Limb (tissue), 2 donors: ENCODE results near the gene CBFA2T3.

ENCODE experiments used
- DNase-seq, 2 donors: peaks; one replicate each; pipeline ENCODE4 v3.0.0-alpha.2; 2016; ENCODE audit errors: extremely low spot score in 2 of 2

The CBFA2T3 gene

DNA sequence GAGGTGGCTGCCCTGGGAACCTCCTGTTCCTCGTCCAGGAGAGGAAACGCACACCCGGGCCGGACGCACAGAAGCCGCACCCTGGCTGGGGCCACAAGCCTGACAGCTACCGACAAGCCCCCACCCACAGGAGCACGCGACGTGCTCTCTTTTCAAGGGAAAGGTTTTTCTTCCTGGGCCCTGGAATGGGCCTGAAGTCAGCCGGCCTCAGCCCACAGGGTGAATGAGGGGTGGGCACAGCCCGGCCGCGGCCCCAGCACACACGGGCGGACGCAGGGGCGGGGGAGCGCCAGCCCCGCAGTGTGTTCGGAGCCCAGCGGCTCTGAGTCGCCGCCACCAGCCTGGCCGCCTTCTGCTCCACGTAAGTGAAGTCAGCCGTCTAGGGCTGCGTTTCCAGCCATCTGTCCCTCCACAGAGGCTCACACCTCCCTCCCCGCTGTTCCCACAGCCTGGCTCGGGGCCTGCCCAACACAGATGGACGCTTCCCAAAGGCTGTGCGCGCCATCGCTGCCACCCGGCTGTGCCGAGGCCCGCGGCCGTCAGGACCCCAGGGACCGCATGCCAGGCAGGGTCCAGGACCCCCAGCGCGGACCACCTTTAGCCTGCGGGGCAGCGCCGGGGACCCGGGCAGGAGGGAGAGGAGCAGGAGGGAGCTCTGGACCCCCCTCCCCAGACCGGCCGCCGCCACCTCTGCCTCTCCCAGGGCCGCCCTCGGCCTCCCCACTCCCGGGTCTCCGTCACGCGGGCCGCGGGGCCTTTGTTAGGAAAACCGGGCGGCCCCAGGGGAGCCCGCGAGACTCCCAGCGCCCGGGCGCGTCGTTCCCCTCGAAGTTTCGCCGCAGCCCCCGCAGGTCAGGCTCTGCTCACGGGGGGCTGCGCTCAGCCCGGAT lies 36.8 kb downstream of the CBFA2T3 start:
- DNase-seq, result peak in 1 of 2 donors; percentile 69

DNA sequence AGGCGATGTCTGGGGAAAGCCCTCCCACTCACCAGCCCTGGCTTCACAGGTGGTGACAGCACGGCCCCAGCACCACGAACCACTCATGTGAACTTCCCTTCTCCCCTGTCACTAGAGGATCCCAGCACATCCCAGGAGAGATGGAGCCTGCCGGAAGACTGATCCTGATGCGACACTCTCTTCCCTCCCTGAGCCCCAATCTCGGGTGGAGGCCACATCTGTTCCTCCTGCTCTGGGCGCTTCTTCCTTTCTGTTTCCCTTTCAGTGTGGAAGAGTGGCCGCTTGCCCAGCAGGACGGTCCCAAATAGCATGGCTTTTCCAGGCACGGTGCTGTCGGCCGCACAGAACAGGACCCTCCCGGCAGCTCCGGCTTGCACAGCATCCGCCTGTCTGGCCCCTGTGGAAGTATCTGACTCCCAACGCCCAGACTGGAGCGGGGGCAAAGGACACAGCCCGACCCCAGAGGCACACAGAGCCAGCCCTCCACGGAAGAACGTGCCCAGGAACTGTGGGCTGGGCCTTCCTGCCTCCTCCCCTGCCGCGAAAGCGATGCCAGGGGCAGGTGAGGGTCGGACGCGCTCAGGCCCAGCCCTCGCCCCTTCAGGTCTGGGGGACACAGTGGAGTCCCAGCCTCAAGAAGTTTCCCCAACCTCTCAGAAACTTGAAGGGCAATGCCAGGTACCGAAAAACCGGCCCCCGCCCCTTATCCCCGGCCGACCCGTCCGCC lies 37.6 kb downstream of the CBFA2T3 start:
- DNase-seq, result no peak

DNA sequence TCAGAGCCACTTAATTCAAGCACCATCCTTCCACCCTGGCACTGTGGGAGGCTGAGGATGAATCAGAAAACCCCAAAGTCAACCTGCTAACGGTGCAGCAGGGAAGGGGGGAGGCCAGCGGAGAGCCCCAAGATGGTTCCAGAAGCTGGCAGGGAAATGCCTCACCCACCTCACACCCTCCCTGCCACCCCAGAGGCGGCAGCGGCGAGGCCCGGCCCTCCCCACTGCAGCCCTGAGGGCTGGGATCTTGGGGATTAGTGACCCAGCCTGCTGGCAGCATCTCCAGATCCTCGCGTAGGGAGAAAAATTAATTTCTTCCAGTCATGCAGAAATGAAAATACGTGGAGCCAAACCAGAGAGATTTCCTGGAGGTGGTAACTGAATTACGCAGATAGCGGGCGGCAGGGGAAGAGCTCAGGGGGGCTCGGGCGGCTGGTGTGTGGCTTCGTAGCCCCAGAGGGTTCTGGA lies 38.2 kb downstream of the CBFA2T3 start:
- DNase-seq, result no peak

DNA sequence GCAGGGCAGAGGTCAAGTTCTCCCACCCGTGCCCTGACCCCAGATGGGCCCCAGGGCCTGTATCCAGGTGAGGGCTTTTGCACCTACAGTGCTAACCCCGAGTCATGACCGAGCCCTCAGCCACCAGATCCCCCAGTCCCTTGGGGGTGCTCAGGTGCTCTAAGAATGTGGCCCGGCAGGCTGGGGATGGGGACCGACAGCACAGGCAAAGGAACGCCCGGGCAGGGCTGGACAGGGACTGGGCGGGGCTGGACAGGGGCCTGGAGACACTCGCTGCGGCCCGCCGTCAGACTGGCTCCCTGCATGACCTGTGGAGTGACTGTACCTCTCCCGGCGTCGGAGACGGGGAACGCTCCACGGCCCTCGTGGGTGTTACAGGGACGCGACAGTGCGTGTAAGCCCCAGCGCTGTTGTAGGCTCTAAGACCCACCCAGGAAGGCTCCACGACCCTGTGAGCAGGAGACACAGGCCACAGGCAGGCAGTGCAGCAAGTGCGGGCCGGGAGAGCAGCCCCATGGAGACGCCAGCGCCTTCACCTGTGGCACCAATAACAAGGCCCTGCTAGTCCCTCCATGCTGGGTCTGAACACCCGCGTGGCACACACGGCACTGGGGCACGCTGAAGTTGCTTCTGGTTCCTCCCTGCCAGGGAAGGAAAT lies 38.8 kb downstream of the CBFA2T3 start:
- no peak for DNase-seq

DNA sequence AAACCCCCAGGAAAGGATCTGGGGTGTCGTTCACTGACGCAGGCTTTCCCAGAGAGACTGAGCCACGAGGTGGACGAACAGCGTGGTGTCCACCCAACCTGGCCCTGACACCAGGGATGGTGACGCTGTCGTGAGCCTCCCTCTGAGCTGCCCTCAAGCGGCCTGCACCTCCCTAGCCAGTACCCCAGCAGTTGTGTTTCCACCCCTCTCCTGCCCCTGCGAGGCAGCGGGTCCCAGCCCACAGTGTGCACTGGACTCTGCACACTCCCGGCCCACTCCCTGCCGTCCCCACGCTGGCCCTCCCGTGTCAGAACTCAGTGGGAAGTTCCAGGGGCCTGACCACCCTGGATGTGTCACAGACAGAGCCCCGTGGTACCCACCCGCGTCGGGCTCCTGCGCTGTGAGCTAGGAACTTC lies 39.8 kb downstream of the CBFA2T3 start:
- DNase-seq, result no peak

DNA sequence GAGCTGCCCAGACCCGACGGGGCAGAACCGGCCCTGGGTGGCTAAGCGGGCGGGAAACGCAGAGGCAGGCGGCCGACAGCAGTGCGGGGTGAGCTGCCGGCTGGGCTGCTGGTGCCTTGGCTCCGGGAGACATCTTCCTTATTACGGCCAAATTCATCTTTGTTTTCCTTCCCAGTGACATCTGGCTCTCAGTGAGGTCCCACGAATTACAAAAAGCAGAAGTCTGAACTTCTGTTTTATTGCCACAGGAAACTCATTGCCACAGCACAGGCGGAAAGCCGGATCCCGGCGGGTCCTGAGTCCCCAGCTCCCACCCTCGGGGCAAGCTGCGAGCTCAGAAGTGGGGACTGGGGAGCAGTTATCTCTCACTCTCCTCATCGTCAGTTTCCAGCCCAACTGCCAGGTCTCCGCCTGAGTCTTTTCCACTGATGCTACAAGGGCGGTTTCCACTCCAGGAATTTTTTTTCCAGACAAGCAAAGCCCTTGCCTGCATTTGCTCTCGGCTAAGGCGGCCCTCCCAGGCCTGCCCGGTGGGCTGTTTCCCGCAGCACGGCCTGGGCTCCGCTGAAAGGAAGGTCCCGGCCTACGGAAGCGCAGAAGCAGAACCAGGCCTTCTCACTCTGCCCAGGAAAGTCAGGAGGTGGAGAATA lies 40.3 kb downstream of the CBFA2T3 start:
- DNase-seq, result no peak

DNA sequence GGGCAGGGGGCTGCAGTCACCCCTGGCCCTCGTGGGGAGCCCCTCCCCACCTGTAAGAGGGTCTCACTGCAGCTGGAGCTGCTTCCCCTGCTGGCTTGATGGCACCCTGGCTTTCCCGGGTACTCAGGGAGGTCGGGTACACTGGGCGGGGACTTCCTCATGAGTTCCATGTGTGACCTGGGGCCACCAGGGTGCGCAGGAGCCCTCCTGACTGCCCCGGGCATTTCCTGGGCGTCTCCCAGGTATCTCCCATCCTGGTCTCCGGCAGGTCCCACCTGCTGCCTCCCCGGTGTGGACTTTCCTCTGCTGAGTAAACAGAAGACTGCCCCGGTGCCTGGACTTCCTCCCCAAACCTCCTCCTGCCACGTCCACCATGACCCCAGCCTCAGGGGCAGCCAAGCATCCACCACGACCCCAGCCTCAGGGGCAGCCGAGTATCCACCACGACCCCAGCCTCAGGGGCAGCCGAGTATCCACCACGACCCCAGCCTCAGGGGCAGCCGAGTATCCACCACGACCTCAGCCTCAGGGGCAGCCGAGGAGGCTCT lies 40.9 kb downstream of the CBFA2T3 start:
- DNase-seq, result no peak

DNA sequence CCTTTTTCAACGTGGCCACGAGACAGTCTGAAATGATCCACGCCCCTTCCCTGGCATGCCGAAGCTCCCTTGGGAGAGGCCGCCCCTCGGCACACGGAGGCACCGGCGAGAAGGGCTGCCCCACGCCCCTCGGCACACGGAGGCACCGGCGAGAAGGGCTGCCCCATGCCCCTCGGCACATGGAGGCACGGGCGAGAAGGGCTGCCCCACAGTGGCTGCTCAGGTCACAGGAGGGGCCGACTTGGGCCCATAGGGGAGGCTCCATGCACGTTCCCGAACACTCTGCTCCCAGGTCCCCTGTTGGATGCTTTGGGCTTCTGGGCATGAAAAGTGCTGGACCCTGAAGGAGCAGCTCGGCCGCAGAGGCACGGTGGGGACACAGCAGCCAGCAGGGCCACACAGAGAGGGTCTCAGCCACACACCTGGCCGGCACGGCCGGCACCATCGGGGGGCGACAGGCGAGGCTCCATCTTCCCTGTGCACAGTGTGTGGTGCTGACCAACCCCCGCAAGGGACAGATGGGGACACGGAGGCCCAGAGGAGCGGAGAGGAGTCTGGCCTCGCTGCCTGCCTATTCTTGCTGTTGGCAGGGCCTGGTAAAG lies 42.8 kb downstream of the CBFA2T3 start:
- no peak for DNase-seq

DNA sequence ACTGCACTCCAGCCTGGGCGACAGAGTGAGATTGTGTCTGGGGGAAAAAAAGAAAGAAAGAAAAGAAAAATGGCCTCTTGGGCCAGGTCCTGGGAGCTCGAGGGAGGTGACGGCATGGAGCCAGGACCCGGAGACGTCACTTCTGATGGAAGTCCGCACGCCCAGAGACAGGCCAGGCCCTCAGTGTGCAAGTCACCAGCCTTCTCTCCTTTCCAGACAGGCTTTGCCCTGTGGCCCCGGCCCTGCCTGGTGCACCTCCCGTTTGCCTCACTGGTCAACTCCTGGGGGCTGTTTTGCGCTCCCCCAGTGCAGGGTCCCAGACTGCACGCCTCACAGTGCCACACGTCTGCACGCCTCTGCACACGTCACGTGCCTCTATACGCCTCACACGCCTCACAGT lies 44.1 kb downstream of the CBFA2T3 start:
- DNase-seq, result no peak

DNA sequence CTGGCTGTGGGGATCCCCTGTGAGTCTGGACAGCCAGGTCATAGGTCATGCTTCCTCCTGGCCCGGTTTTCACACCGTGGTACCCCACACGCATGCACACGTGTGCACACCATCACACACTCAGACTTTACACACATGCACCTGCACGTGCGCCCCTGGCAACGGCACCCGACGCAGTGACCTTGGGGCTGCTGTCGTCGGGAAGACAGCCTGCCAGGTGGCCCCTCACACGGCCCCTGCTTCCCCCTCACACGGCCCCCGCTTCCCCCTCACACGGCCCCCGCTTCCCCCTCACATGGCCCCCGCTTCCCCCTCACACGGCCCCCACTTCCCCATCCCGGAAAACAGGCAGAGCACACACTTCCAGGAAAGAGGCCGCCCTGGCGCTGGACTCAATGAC lies 45.1 kb downstream of the CBFA2T3 start:
- no peak for DNase-seq

DNA sequence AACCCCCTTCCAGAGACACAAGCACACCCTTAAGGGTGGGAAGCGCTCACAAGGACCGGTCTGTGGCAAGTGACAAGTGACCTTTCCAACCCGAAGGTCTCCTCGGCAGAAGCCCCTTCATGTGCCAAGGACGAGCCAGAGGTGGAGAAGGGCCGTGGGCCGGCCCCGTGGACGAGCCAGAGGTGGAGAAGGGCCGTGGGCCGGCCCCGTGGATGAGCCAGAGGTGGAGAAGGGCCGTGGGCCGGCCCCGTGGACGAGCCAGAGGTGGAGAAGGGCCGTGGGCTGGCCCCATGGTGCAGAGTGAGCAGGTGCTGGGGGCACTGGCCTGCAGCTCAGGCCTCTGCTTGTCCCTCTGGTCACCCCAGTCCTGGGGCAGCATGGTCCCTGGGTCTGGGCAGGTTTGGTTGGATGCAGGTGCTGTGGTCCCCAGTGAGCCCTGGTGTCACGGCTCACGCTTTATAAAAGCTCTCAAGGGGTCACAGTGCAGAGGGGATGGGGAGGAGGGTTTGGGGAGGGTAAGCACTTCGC lies 45.6 kb downstream of the CBFA2T3 start:
- DNase-seq, result no peak

DNA sequence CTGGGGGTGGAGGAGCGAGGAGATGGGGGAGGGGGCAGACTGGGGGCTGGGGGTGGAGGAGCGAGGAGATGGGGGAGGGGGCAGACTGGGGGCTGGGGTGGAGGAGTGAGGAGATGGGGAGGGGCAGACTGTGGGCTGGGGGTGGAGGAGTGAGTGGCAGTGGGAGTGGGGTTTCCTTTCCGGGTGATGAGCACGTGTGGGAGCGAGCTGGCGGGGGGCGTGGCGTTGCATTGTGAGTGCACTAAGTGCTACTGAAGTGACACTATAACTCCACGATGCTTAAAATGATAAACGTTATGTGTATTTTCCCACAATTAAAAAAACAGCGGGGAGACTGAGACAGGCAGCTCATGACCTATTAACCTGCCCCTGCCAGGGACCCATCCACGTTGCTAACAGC lies 46.3 kb downstream of the CBFA2T3 start:
- no peak for DNase-seq

DNA sequence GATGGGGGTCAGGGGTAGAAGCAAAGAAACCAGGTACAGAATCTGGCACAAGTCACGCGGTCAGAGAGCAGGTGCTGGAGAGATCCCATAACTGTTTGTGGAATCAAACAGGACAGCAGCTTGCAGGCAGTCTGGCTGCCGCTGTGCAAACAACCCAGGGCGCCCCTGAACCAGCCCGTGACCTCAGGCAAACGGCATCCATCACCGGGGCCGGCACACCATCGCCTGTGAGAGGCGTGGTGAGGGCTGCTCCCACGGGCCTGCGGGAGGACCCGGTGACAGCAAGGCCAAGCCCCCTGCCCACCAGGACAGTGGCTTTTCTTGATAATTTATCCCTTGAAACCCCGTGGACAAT lies 47.9 kb downstream of the CBFA2T3 start:
- DNase-seq, result no peak

DNA sequence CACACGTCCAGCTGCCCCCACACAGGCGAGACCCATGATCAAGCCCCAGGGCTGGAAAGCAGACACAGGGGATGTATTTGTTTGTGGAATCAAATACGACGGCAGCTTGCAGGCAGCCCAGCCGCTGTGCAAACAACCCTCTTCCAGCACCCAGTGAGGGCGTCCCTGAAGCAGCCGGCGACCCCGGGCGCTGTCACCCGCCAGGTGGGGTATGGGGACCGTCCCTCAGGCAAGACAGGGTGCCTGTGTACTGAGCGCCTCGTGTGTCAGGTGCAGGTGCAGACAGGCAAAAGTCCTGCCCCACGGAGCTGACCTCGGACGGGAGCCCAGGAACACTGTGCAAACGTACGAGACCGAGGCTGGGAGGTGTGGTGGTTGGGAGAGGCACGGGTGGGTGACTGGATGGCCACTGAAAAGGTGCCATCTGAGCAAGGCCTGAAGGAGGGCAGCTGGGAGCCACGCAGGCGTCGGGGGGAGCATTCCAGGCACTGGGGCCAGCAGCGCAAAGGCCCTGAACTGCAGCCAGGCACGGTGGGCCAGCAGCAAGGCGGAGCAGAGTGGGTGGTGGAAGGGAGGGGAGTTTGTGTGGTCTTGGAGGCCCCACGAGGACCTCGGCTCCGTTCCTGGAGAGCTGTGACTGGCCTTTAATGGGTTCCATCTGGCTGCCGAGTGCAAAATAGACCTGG lies 48.5 kb downstream of the CBFA2T3 start:
- no peak for DNase-seq

DNA sequence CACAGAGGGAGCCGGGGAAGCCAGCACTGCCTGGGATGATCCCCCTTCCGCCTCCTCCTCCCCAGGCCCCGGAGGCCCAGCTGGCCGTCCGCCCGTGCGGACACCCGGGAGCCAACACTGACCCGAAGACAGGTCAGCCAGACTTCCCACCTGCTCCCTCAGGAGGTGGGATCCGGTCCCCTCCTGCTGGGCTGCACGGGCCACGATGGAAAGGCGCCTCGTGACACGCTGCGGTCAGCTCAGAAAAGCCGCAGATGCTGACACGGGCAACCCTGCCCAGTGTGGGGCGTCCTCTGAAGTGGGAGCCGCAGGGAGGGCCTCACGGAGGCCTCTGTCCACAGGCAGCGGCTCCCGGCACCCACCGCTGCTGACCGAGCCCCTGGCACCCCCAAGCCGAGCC lies 49.3 kb downstream of the CBFA2T3 start:
- no peak for DNase-seq

DNA sequence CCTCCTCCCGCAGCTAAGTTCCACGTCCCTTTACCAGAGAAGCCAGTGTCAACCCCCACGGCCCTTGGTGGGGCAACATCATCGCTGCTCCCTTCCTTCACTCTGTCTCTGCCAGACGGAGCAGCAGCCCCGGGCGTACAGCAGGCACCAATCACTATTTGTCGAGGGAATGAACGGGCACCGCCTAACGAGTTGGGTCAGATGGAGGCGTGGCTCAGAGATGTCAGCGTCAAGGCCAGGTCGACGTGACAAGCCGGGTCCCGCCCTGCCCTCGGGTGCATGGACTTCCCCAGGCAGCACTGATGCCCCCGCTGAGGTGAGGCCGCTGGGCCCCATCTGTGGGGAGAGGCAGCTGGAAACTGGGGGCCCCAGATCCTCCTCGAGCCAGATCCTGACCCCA lies 50.0 kb downstream of the CBFA2T3 start:
- no peak for DNase-seq

DNA sequence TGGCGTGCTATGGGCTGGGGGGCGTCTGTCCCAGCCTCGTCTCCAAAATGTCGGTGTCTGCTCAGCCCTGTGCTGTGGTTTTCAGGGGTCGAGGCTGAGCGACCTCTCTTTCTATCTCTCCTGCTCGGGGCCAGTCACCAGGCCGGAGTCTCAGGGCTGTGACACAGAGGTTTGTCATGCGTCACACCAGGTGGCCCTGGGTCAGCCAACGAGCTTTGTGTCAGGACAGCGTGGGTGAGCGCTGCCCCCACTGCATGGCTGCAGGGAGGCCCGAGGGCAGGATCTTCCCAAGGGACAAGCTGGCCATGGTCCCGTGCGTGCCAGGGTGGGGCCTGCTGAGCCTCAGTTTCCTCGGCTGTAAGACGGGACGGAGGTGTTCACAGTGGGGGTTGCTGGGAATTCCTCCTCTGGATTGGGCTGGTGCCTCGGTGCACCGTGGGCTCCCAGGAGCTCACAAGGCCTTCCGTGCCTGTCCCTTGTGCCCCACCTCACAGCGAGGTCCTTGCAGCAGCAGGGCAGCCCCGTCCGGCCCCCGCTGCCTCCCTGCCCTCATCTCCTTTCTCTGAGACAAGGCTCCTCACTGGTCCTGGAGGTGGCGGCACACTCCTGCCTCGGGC lies 50.5 kb downstream of the CBFA2T3 start:
- DNase-seq, result no peak

DNA sequence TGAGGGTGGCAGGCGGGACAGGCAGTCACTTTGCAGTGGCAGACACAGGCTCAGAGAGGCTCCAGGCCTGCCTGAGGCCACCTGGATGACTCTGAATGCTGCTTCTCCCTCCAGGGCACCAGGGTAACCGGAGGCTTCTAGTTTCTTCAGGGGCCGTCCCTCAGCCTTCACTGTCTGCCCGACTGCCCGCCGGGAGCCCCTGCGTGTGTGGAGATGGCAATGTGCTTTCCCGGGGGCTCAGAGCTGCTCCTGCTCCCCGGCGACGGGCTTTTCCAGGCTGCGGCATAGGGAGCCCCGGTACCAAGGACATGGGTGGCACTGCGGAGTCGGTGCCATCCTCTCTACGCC lies 51.5 kb downstream of the CBFA2T3 start:
- no peak for DNase-seq

DNA sequence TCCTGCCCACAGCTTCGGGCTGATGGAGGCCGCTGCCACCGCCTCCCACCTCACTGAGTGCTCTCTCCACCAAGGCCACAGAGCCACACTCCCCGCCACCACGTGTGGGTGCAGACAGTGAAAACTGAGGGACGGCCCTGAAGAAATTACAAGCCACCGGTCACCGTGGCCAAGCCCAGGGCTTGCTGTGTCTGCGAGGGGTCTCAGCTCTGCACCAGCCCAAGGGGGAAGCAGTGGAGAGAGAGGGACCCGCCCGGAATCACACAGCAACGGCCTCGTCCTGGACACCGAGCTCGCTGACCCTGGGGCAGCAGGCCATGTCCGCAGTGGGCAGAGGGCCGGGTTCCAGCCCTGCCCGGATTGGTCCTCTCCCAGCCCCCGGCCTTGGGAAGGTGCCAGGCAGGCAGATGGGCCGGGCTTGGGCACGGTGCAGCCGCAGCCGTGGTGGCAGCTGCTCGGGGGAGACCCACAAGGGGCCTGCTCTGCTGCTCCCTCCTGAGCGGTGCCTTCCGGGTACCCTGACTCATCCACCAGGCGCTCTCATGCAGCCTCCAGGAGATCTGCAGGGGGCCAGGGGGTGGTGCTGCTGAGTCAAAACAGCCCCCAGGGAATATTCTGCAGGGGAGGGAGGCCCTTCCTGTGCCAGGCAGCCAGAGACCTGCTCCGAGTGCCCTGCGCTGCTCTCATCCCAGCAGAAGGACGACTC lies 52.0 kb downstream of the CBFA2T3 start:
- DNase-seq, result peak in 1 of 2 donors; percentile 69
